Left lung (tissue), 10 donors: Measurements from ENCODE around the gene GDF9. TPM values are rescaled to one million over a fixed set of nuclear protein-coding genes. Genes with fewer than 3 reads are reported as not detected.

Experiments used
- ATAC-seq: fragments of 200-7000 bp; cut with Tn5 transposase; one replicate; pipeline ENCODE4 v1.9.1; 2020; ENCODE audit warnings: moderate library complexity
- DNase-seq, 4 donors: peaks; one replicate each; pipeline ENCODE4 v3.0.0-alpha.2; 2013 to 2020
- H3K27ac ChIP-seq, 2 donors: fragments of 200-600 bp; sonication (generic) in 1 of 2; one replicate each; pipeline versions ENCODE4 v1.5.0 to v1.8.0; 2020 to 2021
- H3K27me3 ChIP-seq, 2 donors: fragments of 200-600 bp; sonication (generic) in 1 of 2; one replicate each; pipeline versions ENCODE4 v1.5.0 to v1.8.0; 2020 to 2021
- H3K36me3 ChIP-seq, 2 donors: fragments of 200-600 bp; sonication (generic) in 1 of 2; one replicate each; pipeline versions ENCODE4 v1.5.0 to v1.8.0; 2020 to 2021
- H3K4me1 ChIP-seq, 2 donors: fragments of 200-600 bp; one replicate each; pipeline ENCODE4 v1.8.0; 2021
- H3K4me3 ChIP-seq, 2 donors: fragments of 200-600 bp; sonication (generic) in 1 of 2; one replicate each; pipeline versions ENCODE4 v1.5.0 to v1.8.0; 2020 to 2021; ENCODE audit warnings: mild to moderate bottlenecking in 1 of 2
- H3K9me3 ChIP-seq, 2 donors: fragments of 200-600 bp; sonication (generic) in 1 of 2; one replicate each; pipeline versions ENCODE4 v1.5.0 to v1.8.0; 2020 to 2021
- CTCF ChIP-seq, 2 donors: fragments of 200-600 bp; sonication (generic) in 1 of 2; IDR thresholded peaks; one replicate each; pipeline versions ENCODE4 v1.5.0 to v1.8.0; 2021; ENCODE audit warnings: antibody characterized with exemption in 2 of 2
- intact Hi-C, 2 donors: fragments of 100-400 bp; cut with DNase I; formaldehyde crosslinking; loops; one replicate each; pipeline versions ENCODE4 v1.11.2 to v1.14.2; 2022
- polyA plus RNA-seq, 6 donors: library from polyadenylated mRNA; unstranded; fragments of 120-200 nt; gene quantifications; one replicate each; pipeline ENCODE4 v1.2.1, GENCODE V29; 2013; ENCODE audit not compliant: insufficient read length in 6 of 6
- total RNA-seq, 2 donors: library from RNA; stranded (reverse); fragmentation: NEBNext Ultra II Directional; extraction: Animal tissue kit (Norgen Biotek cat#: 25700); gene quantifications; one replicate each; pipeline ENCODE4 v1.2.1, GENCODE V29; 2021
- donor health status: DM: no; HTN: yes; CAD: no.
- donor health status: DM: no; HTN: no; CAD: no.

GDF9 gene
- total and polyA plus RNA-seq, 8 donors, result 0.26 to 1.6 (median 1.2) TPM

GRCh38 chr5:132838516-132839282 is 27.6 kb downstream of the GDF9 start:
- Histone ChIP-seq H3K27ac (peak overlapping the region; percentile 64 to 79), H3K27me3 (no peaks in the 10 kb centered on the region), H3K4me1 (peaks cover 10 to 30% of the 10 kb centered on the region in 2 donors), H3K9me3 (no peaks in the 10 kb centered on the region), H3K4me3 (no peak overlapping the region), H3K36me3 (no peaks in the 10 kb centered on the region)
- no peak for TF ChIP-seq CTCF (IDR thresholded peaks at IDR 0.05)
- intact Hi-C loops, result no loop called here
- ATAC-seq, result no peak
- DNase-seq, result no peak

DNA sequence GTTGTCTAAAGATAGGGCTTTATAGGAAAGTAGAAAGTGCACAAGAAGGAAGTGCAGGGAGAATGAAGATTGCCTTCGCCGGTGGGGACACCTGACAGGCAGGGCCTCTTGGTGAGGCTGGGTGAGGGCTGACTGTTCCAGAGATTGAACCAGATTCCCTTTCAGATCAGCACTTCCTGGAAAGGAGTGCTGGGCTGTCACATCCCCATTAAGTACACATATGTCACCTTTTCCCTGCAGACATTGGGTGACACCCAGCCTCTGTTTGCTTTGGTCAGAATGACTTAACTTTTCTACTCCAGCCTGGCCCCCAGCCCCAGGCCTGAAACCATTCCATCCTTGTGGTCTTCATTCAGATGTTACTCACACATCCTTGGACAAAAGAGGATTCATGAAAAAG is 28.4 kb downstream of the GDF9 start:
- DNase-seq (no peak), ATAC-seq (peak; percentile 32)
- no peak for TF ChIP-seq CTCF (IDR thresholded peaks at IDR 0.05)
- intact Hi-C loops, result no loop called here
- peaks cover 10 to 30% of the 10 kb centered on the region in 2 donors for H3K4me1 ChIP-seq
- no peak overlapping the region for H3K4me3 ChIP-seq
- no peaks in the 10 kb centered on the region for H3K27me3 ChIP-seq
- no peaks in the 10 kb centered on the region for H3K36me3 ChIP-seq
- H3K9me3 ChIP-seq, result no peaks in the 10 kb centered on the region
- H3K27ac ChIP-seq, result no peak overlapping the region

DNA sequence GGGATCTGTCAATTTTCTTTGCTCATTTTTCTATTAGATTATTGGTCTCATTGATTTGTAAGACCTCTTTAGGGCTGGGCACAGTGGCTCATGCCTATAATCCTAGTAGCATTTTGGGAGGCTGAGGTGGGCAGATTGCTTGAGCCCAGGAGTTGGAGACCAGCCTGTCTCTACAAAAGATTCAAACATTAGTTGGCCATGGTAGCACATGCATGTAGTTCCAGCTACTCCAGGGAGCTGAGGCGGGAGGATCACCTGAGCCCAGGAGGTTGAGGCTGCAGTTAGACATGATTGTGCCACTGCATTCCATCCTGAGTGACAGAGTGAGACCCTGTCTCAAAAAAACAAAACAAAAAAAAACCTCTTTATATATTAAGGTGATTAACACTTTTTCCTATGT is 29.4 kb downstream of the GDF9 start:
- H3K36me3 ChIP-seq, result no peaks in the 10 kb centered on the region
- TF ChIP-seq CTCF (IDR thresholded peaks at IDR 0.05), result no peak
- intact Hi-C loops, result no loop called here
- peaks cover 10 to 30% of the 10 kb centered on the region in 2 donors for H3K4me1 ChIP-seq
- DNase-seq (no peak), ATAC-seq (no peak)
- H3K27ac ChIP-seq, result no peak overlapping the region
- H3K9me3 ChIP-seq, result no peaks in the 10 kb centered on the region
- no peak overlapping the region for H3K4me3 ChIP-seq
- no peaks in the 10 kb centered on the region for H3K27me3 ChIP-seq

GRCh38 chr5:132834057-132834456 is 32.2 kb downstream of the GDF9 start:
- no peak for TF ChIP-seq CTCF (IDR thresholded peaks at IDR 0.05)
- Histone ChIP-seq H3K27ac (no peak overlapping the region), H3K4me3 (no peak overlapping the region), H3K27me3 (peaks cover 0 to 25% of the 10 kb centered on the region in 2 donors), H3K9me3 (no peaks in the 10 kb centered on the region), H3K4me1 (peaks cover 6 to 23% of the 10 kb centered on the region in 2 donors), H3K36me3 (no peaks in the 10 kb centered on the region)
- ATAC-seq (no peak), DNase-seq (no peak)
- intact Hi-C loops, result no loop called here

GRCh38 chr5:132832612-132833011 is 33.7 kb downstream of the GDF9 start:
- intact Hi-C loops, result no loop called here
- H3K4me3 ChIP-seq, result no peak overlapping the region
- peaks cover 0 to 40% of the 10 kb centered on the region in 2 donors for H3K27me3 ChIP-seq
- TF ChIP-seq CTCF (IDR thresholded peaks at IDR 0.05), result no peak
- no peaks in the 10 kb centered on the region for H3K36me3 ChIP-seq
- DNase-seq, result no peak
- ATAC-seq, result no peak
- peaks cover 6 to 24% of the 10 kb centered on the region in 2 donors for H3K4me1 ChIP-seq
- H3K9me3 ChIP-seq, result no peaks in the 10 kb centered on the region
- H3K27ac ChIP-seq, result no peak overlapping the region
